NT2/D1 (cell line): ENCODE measurements around the gene SIGLEC1.

Source experiments
- DNase-seq: peaks from one replicate; pipeline ENCODE4 v3.0.0-alpha.2; 2011; ENCODE audit warnings: low read depth, low spot score
- H3K27me3 ChIP-seq: 2 replicates; pipeline ENCODE4 v1.6.0; 2011; ENCODE audit warnings: mild to moderate bottlenecking; ENCODE audit not compliant: insufficient read length, insufficient read depth
- H3K36me3 ChIP-seq: 2 replicates; pipeline ENCODE4 v1.6.1; 2011; ENCODE audit warnings: mild to moderate bottlenecking, low read length, mixed read lengths; ENCODE audit not compliant: insufficient read depth, insufficient read length
- H3K4me1 ChIP-seq: 2 replicates; pipeline ENCODE4 v1.5.1; 2011; ENCODE audit not compliant: insufficient read depth, insufficient read length
- H3K4me3 ChIP-seq: 2 replicates; pipeline ENCODE4 v1.5.1; 2011; ENCODE audit warnings: low read depth; ENCODE audit not compliant: insufficient read length
- H3K9ac ChIP-seq: 2 replicates; pipeline ENCODE4 v1.6.0; 2011; ENCODE audit warnings: low read depth; ENCODE audit not compliant: insufficient read length
- H3K9me3 ChIP-seq: 2 replicates; pipeline ENCODE4 v1.5.1; 2011; ENCODE audit warnings: mild to moderate bottlenecking, low read length; ENCODE audit not compliant: insufficient read depth
- SUZ12 ChIP-seq: IDR thresholded peaks from 2 replicates; pipeline ENCODE4 v1.6.1; 2011; ENCODE audit not compliant: insufficient read length, insufficient read depth; ENCODE audit errors: extremely low read depth
- YY1 ChIP-seq: IDR thresholded peaks from 2 replicates; pipeline ENCODE4 v1.6.1; 2011; ENCODE audit not compliant: insufficient read length, insufficient read depth
- ZNF274 ChIP-seq: IDR thresholded peaks from 2 replicates; pipeline ENCODE4 v1.6.1; 2011; ENCODE audit warnings: mild to moderate bottlenecking, low read depth, low read length

Gene SIGLEC1

GRCh38 chr20:3674447-3674846, 38.0 kb downstream of the SIGLEC1 start:
- no peak for DNase-seq
- Histone ChIP-seq H3K36me3 (peaks cover 46% of the 10 kb centered on the region), H3K4me3 (no peak overlapping the region), H3K9me3 (no peaks in the 10 kb centered on the region), H3K9ac (no peak overlapping the region), H3K4me1 (peaks cover 17% of the 10 kb centered on the region), H3K27me3 (no peaks in the 10 kb centered on the region)
- TF ChIP-seq ZNF274: no peak
- TF ChIP-seq SUZ12: no peak
- TF ChIP-seq YY1: no peak

- Histone ChIP-seq H3K36me3 (peaks cover 42% of the 10 kb centered on the region), H3K4me1 (peaks cover 15% of the 10 kb centered on the region), H3K27me3 (no peaks in the 10 kb centered on the region), H3K4me3 (no peak overlapping the region), H3K9ac (no peak overlapping the region), H3K9me3 (no peaks in the 10 kb centered on the region)
- no peak for DNase-seq
- TF ChIP-seq ZNF274 (no peak), YY1 (no peak), SUZ12 (no peak)
Measured at GRCh38 chr20:3673221-3674070, 39.0 kb downstream of the SIGLEC1 start.

GRCh38 chr20:3672547-3673171, 39.7 kb downstream of the SIGLEC1 start:
- Histone ChIP-seq H3K27me3 (no peaks in the 10 kb centered on the region), H3K9ac (no peak overlapping the region), H3K4me3 (no peak overlapping the region), H3K9me3 (no peaks in the 10 kb centered on the region), H3K4me1 (peaks cover 11% of the 10 kb centered on the region), H3K36me3 (peaks cover 43% of the 10 kb centered on the region)
- no peak for DNase-seq
- TF ChIP-seq YY1 (no peak), ZNF274 (no peak), SUZ12 (no peak)

GRCh38 chr20:3671986-3672546, 40.3 kb downstream of the SIGLEC1 start:
- H3K4me1 ChIP-seq: peaks cover 15% of the 10 kb centered on the region
- H3K9ac ChIP-seq: no peak overlapping the region
- H3K9me3 ChIP-seq: no peaks in the 10 kb centered on the region
- TF ChIP-seq YY1 (no peak), SUZ12 (no peak), ZNF274 (no peak)
- H3K27me3 ChIP-seq: no peaks in the 10 kb centered on the region
- DNase-seq: no peak
- H3K4me3 ChIP-seq: no peak overlapping the region
- H3K36me3 ChIP-seq: peaks cover 40% of the 10 kb centered on the region

- DNase-seq: no peak
- no peaks in the 10 kb centered on the region for H3K27me3 ChIP-seq
- H3K4me1 ChIP-seq: peaks cover 12% of the 10 kb centered on the region
- H3K9ac ChIP-seq: no peak overlapping the region
- H3K36me3 ChIP-seq: peaks cover 37% of the 10 kb centered on the region
- no peak for TF ChIP-seq SUZ12
- no peak for TF ChIP-seq ZNF274
- no peak for TF ChIP-seq YY1
- H3K4me3 ChIP-seq: no peak overlapping the region
- H3K9me3 ChIP-seq: no peaks in the 10 kb centered on the region
Measured at GRCh38 chr20:3670945-3671344, 41.5 kb downstream of the SIGLEC1 start.

GRCh38 chr20:3670511-3670910, 41.9 kb downstream of the SIGLEC1 start:
- no peak overlapping the region for H3K9ac ChIP-seq
- H3K27me3 ChIP-seq: no peaks in the 10 kb centered on the region
- H3K9me3 ChIP-seq: no peaks in the 10 kb centered on the region
- peaks cover 37% of the 10 kb centered on the region for H3K36me3 ChIP-seq
- peaks cover 12% of the 10 kb centered on the region for H3K4me1 ChIP-seq
- H3K4me3 ChIP-seq: no peak overlapping the region
- DNase-seq: no peak
- TF ChIP-seq YY1 (no peak), ZNF274 (no peak), SUZ12 (no peak)

GRCh38 chr20:3669710-3670367, 42.6 kb downstream of the SIGLEC1 start:
- Histone ChIP-seq H3K27me3 (no peaks in the 10 kb centered on the region), H3K9ac (no peak overlapping the region), H3K4me1 (peaks cover 11% of the 10 kb centered on the region), H3K9me3 (no peaks in the 10 kb centered on the region), H3K4me3 (no peak overlapping the region), H3K36me3 (peaks cover 32% of the 10 kb centered on the region)
- no peak for DNase-seq
- TF ChIP-seq SUZ12: no peak
- TF ChIP-seq YY1: no peak
- TF ChIP-seq ZNF274: no peak
